NT2/D1 (cell line): ENCODE data around the gene ARHGAP35.

Source experiments
- SUZ12 ChIP-seq: IDR thresholded peaks from 2 replicates; pipeline ENCODE4 v1.6.1; 2011; ENCODE audit not compliant: insufficient read length, insufficient read depth; ENCODE audit errors: extremely low read depth
- YY1 ChIP-seq: IDR thresholded peaks from 2 replicates; pipeline ENCODE4 v1.6.1; 2011; ENCODE audit not compliant: insufficient read length, insufficient read depth
- ZNF274 ChIP-seq: IDR thresholded peaks from 2 replicates; pipeline ENCODE4 v1.6.1; 2011; ENCODE audit warnings: mild to moderate bottlenecking, low read depth, low read length

- TF ChIP-seq ZNF274 (no peak), YY1 (no peak), SUZ12 (no peak)
These were observed 35.1 kb upstream of the ARHGAP35 start for GRCh38 chr19:46825731-46826055.
